ENCODE measurements around the gene CTNNBL1.
"Not testable (repeated sequence)": the region's sequence is repeated elsewhere in the genome, so short reads cannot be mapped to it uniquely, and the experiment has no call there.

The CTNNBL1 gene

GRCh38 chr20:37677969-37678861, 15.6 kb upstream of the CTNNBL1 start:
- no peak for DNase-seq (ENCODE audit: extremely low read depth in 1 of 2, low read depth in 1 of 2)

- not testable (repeated sequence) for DNase-seq (ENCODE audit: extremely low read depth in 1 of 2, low read depth in 1 of 2)
Measured at GRCh38 chr20:37679751-37680150, 14.1 kb upstream of the CTNNBL1 start.

- no peak for DNase-seq (ENCODE audit: extremely low read depth in 1 of 2, low read depth in 1 of 2)
Measured at GRCh38 chr20:37680420-37680819, 13.4 kb upstream of the CTNNBL1 start.

- DNase-seq (ENCODE audit: extremely low read depth in 1 of 2, low read depth in 1 of 2) = no peak
Measured at GRCh38 chr20:37681384-37682112, 12.3 kb upstream of the CTNNBL1 start.

GRCh38 chr20:37683146-37683545, 10.7 kb upstream of the CTNNBL1 start:
- DNase-seq (ENCODE audit: extremely low read depth in 1 of 2, low read depth in 1 of 2) = not testable (repeated sequence)

- no peak for DNase-seq (ENCODE audit: extremely low read depth in 1 of 2, low read depth in 1 of 2)
Measured at GRCh38 chr20:37686762-37687477, 6.9 kb upstream of the CTNNBL1 start.

GRCh38 chr20:37687478-37687805, 6.4 kb upstream of the CTNNBL1 start:
- no peak for DNase-seq (ENCODE audit: extremely low read depth in 1 of 2, low read depth in 1 of 2)

GRCh38 chr20:37688093-37688492, 5.7 kb upstream of the CTNNBL1 start:
- DNase-seq (ENCODE audit: extremely low read depth in 1 of 2, low read depth in 1 of 2) = no peak

GRCh38 chr20:37690626-37691369, 3.0 kb upstream of the CTNNBL1 start:
- DNase-seq (ENCODE audit: extremely low read depth in 1 of 2, low read depth in 1 of 2) = no peak

- DNase-seq (ENCODE audit: extremely low read depth in 1 of 2, low read depth in 1 of 2) = no peak
Measured at GRCh38 chr20:37692459-37693166, 1.2 kb upstream of the CTNNBL1 start.

- no peak for DNase-seq (ENCODE audit: extremely low read depth in 1 of 2, low read depth in 1 of 2)
Measured at GRCh38 chr20:37693242-37693634, 592 bp upstream of the CTNNBL1 start.

GRCh38 chr20:37695684-37696342, 2.0 kb downstream of the CTNNBL1 start:
- DNase-seq (ENCODE audit: extremely low read depth in 1 of 2, low read depth in 1 of 2) = no peak

GRCh38 chr20:37697314-37697713, 3.5 kb downstream of the CTNNBL1 start:
- no peak for DNase-seq (ENCODE audit: extremely low read depth in 1 of 2, low read depth in 1 of 2)

- no peak for DNase-seq (ENCODE audit: extremely low read depth in 1 of 2, low read depth in 1 of 2)
Measured at GRCh38 chr20:37699202-37699601, 5.4 kb downstream of the CTNNBL1 start.

GRCh38 chr20:37700301-37700700, 6.5 kb downstream of the CTNNBL1 start:
- no peak for DNase-seq (ENCODE audit: extremely low read depth in 1 of 2, low read depth in 1 of 2)

- not testable (repeated sequence) for DNase-seq (ENCODE audit: extremely low read depth in 1 of 2, low read depth in 1 of 2)
Measured at GRCh38 chr20:37701676-37702075, 7.8 kb downstream of the CTNNBL1 start.

- no peak for DNase-seq (ENCODE audit: extremely low read depth in 1 of 2, low read depth in 1 of 2)
Measured at GRCh38 chr20:37702403-37703034, 8.7 kb downstream of the CTNNBL1 start.

- no peak for DNase-seq (ENCODE audit: extremely low read depth in 1 of 2, low read depth in 1 of 2)
Measured at GRCh38 chr20:37703035-37703845, 9.4 kb downstream of the CTNNBL1 start.

Measured in activated CD8-positive, alpha-beta memory T cell treated with anti-CD3 and anti-CD28 coated beads for 1 hour (primary cell).